SK-N-SH treated with all-trans-retinoic acid at 6 μM for 48 hours (cell line): Measurements from ENCODE around the gene EVI2B.
"Not testable (repeated sequence)": the region's sequence is repeated elsewhere in the genome, so short reads cannot be mapped to it uniquely, and the experiment has no call there.

ENCODE experiments used
- ATAC-seq: fragments of 200-7000 bp; cut with Tn5 transposase; 3 replicates; pipeline ENCODE4 v1.9.1; 2020; ENCODE audit warnings: mild to moderate bottlenecking, moderate library complexity
- ARNTL ChIP-seq: fragments of 450-650 bp; formaldehyde crosslinking; IDR thresholded peaks from 2 replicates; pipeline ENCODE4 v1.5.0; 2020; ENCODE audit warnings: low read depth, mild to moderate bottlenecking, moderate library complexity, borderline replicate concordance
- BACH2 ChIP-seq: fragments of 250-450 bp; sonication (Bioruptor Pico); IDR thresholded peaks from 2 replicates; pipeline ENCODE4 v1.9.0; 2021; ENCODE audit warnings: mild to moderate bottlenecking, borderline replicate concordance
- CSDC2 ChIP-seq: fragments of 250-450 bp; sonication (Bioruptor Pico); IDR thresholded peaks from 2 replicates; pipeline ENCODE4 v1.5.0; 2020; ENCODE audit warnings: mild to moderate bottlenecking, moderate library complexity
- ESRRG ChIP-seq: fragments of 250-450 bp; sonication (Bioruptor Pico); IDR thresholded peaks from 2 replicates; pipeline ENCODE4 v1.6.1; 2021; ENCODE audit warnings: mild to moderate bottlenecking
- GLIS3 ChIP-seq: fragments of 250-450 bp; sonication (Bioruptor Pico); IDR thresholded peaks from 2 replicates; pipeline ENCODE4 v1.5.0; 2020; ENCODE audit warnings: mild to moderate bottlenecking, moderate library complexity
- ISL1 ChIP-seq: fragments of 250-450 bp; sonication (Bioruptor Pico); IDR thresholded peaks from 2 replicates; pipeline ENCODE4 v2.1.2; 2022; ENCODE audit warnings: mild to moderate bottlenecking, moderate library complexity
- PPARA ChIP-seq: fragments of 250-450 bp; sonication (Bioruptor Pico); IDR thresholded peaks from 2 replicates; pipeline ENCODE4 v1.5.0; 2020; ENCODE audit warnings: mild to moderate bottlenecking, borderline replicate concordance
- RARB ChIP-seq: fragments of 250-450 bp; sonication (Bioruptor Pico); IDR thresholded peaks from 2 replicates; pipeline ENCODE4 v1.8.0; 2021; ENCODE audit warnings: mild to moderate bottlenecking, moderate library complexity
- SNAI2 ChIP-seq: fragments of 250-450 bp; sonication (Bioruptor Pico); IDR thresholded peaks from 2 replicates; pipeline ENCODE4 v1.5.0; 2020; ENCODE audit warnings: mild to moderate bottlenecking, moderate library complexity
- TOX ChIP-seq: fragments of 250-450 bp; sonication (Bioruptor Pico); IDR thresholded peaks from 2 replicates; pipeline ENCODE4 v1.8.0; 2021; ENCODE audit warnings: mild to moderate bottlenecking, moderate library complexity, borderline replicate concordance
- ZC3H10 ChIP-seq: fragments of 250-450 bp; sonication (Bioruptor Pico); IDR thresholded peaks from 2 replicates; pipeline ENCODE4 v1.5.1; 2021; ENCODE audit warnings: mild to moderate bottlenecking, moderate library complexity
- ZFP30 ChIP-seq: fragments of 450-650 bp; formaldehyde crosslinking; IDR thresholded peaks from 2 replicates; pipeline ENCODE4 v1.5.0; 2022; ENCODE audit warnings: mild to moderate bottlenecking, moderate library complexity
- ZNF565 ChIP-seq: fragments of 450-650 bp; formaldehyde crosslinking; conservative IDR thresholded peaks from 2 replicates; pipeline ENCODE4 v1.5.0; 2020; ENCODE audit warnings: low read depth, mild to moderate bottlenecking, moderate library complexity
- ZNF70 ChIP-seq: fragments of 450-650 bp; formaldehyde crosslinking; IDR thresholded peaks from 2 replicates; pipeline ENCODE4 v1.5.0; 2020; ENCODE audit warnings: mild to moderate bottlenecking, moderate library complexity
- ZNF8 ChIP-seq: fragments of 450-650 bp; formaldehyde crosslinking; IDR thresholded peaks from 2 replicates; pipeline ENCODE4 v1.5.0; 2020; ENCODE audit warnings: mild to moderate bottlenecking, moderate library complexity
- TF ChIP-seq, protein P1 (sequence below): fragments of 250-450 bp; sonication (Bioruptor Pico); IDR thresholded peaks from 2 replicates; pipeline ENCODE4 v1.5.1; 2020; ENCODE audit warnings: low read depth, mild to moderate bottlenecking, moderate library complexity
- TF ChIP-seq, protein P2 (sequence below): fragments of 250-450 bp; sonication (Bioruptor Pico); IDR thresholded peaks from 2 replicates; pipeline ENCODE4 v1.8.0; 2020; ENCODE audit warnings: mild to moderate bottlenecking, moderate library complexity, borderline replicate concordance
- TF ChIP-seq, protein P3 (sequence below): fragments of 250-450 bp; sonication (Bioruptor Pico); IDR thresholded peaks from 2 replicates; pipeline ENCODE4 v1.5.1; 2021; ENCODE audit warnings: mild to moderate bottlenecking, moderate library complexity
- TF ChIP-seq, protein P4 (sequence below): fragments of 250-450 bp; sonication (Bioruptor Pico); IDR thresholded peaks from 2 replicates; pipeline ENCODE4 v1.5.0; 2020; ENCODE audit warnings: mild to moderate bottlenecking, moderate library complexity
- TF ChIP-seq, protein P5 (sequence below): fragments of 250-450 bp; sonication (Bioruptor Pico); IDR thresholded peaks from 2 replicates; pipeline ENCODE4 v1.8.0; 2021; ENCODE audit warnings: low read depth, mild to moderate bottlenecking, moderate library complexity, borderline replicate concordance

The EVI2B gene

DNA sequence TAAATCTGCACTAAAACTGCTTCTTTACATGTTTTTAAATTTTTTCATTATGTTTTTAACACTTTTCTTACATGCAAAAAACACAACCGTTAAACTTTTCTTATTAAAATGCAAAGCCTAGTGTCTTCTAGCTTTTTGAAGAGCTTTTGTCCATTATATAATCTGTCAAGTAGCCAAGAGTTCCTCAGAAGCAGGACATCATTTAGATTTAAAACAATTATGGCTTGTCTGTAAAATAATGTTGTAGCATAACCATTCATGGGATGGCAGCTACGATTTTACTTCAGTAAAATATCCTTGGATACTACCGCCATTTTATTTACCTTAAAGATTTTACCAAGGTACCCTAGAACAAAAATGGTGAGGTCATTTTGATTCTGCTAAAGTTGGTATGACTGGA, 19.6 kb downstream of the EVI2B start (continued):
- TF ChIP-seq ZC3H10 (CRISPR knock-in tag) (no peak), ZNF565 (no peak), CSDC2 (no peak)
- TF ChIP-seq, protein P1, sequence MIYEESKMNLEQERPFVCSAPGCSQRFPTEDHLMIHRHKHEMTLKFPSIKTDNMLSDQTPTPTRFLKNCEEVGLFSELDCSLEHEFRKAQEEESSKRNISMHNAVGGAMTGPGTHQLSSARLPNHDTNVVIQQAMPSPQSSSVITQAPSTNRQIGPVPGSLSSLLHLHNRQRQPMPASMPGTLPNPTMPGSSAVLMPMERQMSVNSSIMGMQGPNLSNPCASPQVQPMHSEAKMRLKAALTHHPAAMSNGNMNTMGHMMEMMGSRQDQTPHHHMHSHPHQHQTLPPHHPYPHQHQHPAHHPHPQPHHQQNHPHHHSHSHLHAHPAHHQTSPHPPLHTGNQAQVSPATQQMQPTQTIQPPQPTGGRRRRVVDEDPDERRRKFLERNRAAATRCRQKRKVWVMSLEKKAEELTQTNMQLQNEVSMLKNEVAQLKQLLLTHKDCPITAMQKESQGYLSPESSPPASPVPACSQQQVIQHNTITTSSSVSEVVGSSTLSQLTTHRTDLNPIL: no peak

DNA sequence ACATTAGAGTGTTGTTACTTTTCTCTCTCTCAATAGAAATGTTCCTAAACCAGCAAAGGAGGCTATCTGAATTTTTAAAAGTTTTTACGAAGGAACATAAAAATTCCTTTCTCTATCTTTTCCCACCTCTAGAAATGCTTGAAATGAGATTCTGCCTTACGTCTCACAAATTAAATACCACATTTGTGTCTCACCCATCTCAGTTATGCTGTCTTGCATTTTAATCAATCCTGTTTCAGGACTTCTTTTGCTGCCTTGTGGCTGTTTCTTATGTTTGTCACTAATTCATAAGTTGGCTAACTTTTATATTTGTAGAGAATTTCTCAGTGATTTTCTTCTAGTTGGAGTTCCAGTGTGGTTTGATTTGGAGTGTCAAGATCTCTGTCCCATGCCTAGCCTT, 20.3 kb downstream of the EVI2B start:
- TF ChIP-seq ZC3H10 (CRISPR knock-in tag) (no peak), SNAI2 (CRISPR knock-in tag) (no peak), ARNTL (CRISPR knock-in tag) (no peak), PPARA (CRISPR knock-in tag) (no peak), ZNF8 (CRISPR knock-in tag) (no peak), ZNF70 (CRISPR knock-in tag) (no peak), ZNF565 (no peak), GLIS3 (CRISPR knock-in tag) (no peak), ZFP30 (no peak), CSDC2 (no peak)
- TF ChIP-seq, protein P2, sequence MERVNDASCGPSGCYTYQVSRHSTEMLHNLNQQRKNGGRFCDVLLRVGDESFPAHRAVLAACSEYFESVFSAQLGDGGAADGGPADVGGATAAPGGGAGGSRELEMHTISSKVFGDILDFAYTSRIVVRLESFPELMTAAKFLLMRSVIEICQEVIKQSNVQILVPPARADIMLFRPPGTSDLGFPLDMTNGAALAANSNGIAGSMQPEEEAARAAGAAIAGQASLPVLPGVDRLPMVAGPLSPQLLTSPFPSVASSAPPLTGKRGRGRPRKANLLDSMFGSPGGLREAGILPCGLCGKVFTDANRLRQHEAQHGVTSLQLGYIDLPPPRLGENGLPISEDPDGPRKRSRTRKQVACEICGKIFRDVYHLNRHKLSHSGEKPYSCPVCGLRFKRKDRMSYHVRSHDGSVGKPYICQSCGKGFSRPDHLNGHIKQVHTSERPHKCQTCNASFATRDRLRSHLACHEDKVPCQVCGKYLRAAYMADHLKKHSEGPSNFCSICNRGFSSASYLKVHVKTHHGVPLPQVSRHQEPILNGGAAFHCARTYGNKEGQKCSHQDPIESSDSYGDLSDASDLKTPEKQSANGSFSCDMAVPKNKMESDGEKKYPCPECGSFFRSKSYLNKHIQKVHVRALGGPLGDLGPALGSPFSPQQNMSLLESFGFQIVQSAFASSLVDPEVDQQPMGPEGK (CRISPR knock-in tag): no peak
- TF ChIP-seq, protein P3, sequence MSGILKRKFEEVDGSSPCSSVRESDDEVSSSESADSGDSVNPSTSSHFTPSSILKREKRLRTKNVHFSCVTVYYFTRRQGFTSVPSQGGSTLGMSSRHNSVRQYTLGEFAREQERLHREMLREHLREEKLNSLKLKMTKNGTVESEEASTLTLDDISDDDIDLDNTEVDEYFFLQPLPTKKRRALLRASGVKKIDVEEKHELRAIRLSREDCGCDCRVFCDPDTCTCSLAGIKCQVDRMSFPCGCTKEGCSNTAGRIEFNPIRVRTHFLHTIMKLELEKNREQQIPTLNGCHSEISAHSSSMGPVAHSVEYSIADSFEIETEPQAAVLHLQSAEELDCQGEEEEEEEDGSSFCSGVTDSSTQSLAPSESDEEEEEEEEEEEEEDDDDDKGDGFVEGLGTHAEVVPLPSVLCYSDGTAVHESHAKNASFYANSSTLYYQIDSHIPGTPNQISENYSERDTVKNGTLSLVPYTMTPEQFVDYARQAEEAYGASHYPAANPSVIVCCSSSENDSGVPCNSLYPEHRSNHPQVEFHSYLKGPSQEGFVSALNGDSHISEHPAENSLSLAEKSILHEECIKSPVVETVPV (CRISPR knock-in tag): no peak
- ATAC-seq: no peak; the same call in 2 of the 3 replicates

DNA sequence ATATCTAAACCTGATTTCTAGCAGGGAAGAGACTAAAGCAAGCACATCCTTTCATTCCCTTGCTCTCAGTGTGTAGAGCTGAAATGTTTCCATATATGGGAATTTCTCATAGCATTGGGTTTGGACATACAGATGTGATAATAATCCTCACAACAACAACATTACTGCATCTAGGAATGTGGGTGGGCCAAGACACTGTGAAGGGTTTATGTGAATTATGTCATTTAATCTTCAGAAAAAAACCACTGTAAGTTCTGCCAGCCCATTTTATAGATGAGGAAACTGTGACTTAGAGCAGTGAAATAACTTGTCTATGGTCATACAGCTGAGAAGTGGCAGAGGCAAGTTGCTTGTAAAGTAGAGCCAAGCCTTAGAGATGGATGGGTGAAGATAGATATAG, 22.0 kb downstream of the EVI2B start:
- TF ChIP-seq PPARA (CRISPR knock-in tag) (no peak), ESRRG (CRISPR knock-in tag) (no peak), SNAI2 (CRISPR knock-in tag) (no peak), BACH2 (CRISPR knock-in tag) (no peak), CSDC2 (no peak), ZC3H10 (CRISPR knock-in tag) (no peak), ISL1 (CRISPR knock-in tag) (no peak), TOX (CRISPR knock-in tag) (no peak), RARB (CRISPR knock-in tag) (no peak)
- TF ChIP-seq, protein P4, sequence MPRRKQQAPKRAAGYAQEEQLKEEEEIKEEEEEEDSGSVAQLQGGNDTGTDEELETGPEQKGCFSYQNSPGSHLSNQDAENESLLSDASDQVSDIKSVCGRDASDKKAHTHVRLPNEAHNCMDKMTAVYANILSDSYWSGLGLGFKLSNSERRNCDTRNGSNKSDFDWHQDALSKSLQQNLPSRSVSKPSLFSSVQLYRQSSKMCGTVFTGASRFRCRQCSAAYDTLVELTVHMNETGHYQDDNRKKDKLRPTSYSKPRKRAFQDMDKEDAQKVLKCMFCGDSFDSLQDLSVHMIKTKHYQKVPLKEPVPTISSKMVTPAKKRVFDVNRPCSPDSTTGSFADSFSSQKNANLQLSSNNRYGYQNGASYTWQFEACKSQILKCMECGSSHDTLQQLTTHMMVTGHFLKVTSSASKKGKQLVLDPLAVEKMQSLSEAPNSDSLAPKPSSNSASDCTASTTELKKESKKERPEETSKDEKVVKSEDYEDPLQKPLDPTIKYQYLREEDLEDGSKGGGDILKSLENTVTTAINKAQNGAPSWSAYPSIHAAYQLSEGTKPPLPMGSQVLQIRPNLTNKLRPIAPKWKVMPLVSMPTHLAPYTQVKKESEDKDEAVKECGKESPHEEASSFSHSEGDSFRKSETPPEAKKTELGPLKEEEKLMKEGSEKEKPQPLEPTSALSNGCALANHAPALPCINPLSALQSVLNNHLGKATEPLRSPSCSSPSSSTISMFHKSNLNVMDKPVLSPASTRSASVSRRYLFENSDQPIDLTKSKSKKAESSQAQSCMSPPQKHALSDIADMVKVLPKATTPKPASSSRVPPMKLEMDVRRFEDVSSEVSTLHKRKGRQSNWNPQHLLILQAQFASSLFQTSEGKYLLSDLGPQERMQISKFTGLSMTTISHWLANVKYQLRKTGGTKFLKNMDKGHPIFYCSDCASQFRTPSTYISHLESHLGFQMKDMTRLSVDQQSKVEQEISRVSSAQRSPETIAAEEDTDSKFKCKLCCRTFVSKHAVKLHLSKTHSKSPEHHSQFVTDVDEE (CRISPR knock-in tag): no peak
- ATAC-seq: no peak

DNA sequence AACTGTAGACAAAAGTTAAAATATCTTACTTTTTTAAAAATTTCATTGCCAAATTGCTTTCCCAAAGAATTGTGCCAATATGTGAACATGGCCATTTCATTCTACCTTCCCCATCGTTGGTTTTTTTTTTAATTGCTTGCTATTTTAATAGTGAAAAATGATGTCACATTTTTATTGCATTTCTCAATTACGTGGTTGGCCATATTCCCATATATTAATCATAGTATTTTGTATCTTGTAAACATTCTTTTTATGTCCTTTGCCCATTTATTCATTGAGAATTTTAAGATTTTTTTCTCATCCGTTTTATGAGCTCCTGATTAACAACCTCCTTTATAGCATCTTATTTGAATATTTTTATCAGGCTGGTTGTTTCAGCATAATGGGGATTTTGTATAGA, 24.1 kb downstream of the EVI2B start:
- ATAC-seq: no peak
- TF ChIP-seq ZNF8 (CRISPR knock-in tag): no peak
- no peak for TF ChIP-seq ZC3H10 (CRISPR knock-in tag)
- no peak for TF ChIP-seq ZFP30
- no peak for TF ChIP-seq PPARA (CRISPR knock-in tag)
- no peak for TF ChIP-seq CSDC2

DNA sequence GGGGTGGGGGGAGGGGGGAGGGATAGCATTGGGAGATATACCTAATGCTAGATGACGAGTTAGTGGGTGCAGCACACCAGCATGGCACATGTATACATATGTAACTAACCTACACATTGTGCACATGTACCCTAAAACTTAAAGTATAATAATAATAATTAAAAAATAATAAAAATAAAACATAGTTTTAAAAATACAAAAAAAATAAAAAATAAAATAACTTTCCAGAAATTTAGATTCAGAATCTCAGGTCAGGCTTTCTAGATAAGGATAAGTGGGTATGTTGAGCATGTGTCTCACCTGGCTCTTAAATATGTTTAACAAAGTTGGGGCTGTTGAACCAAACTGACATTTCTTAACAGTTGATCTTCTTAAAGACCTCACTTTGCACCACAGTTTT, 25.9 kb downstream of the EVI2B start:
- not testable (repeated sequence) for ATAC-seq

DNA sequence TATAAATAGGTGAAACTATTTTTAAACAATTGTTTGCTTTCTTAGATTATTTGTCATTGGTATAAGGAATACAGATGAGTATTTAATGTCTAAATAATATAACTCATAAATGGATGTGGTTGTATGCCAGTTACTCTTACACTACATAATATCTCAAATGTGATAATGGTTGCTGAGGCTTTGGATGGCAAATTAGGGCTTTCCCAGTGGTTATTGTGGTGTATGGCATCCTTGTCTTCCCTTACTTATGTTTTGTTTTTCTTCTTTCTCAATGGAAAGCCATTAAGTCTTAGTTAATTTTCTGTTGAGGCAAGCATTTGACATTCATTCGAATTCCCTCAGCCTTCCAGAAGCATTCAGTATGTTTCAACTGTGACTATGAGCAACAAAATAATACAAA, 27.3 kb downstream of the EVI2B start:
- ATAC-seq: no peak

More for the DNA sequence above, 27.3 kb downstream of the EVI2B start:
- TF ChIP-seq, protein P5, sequence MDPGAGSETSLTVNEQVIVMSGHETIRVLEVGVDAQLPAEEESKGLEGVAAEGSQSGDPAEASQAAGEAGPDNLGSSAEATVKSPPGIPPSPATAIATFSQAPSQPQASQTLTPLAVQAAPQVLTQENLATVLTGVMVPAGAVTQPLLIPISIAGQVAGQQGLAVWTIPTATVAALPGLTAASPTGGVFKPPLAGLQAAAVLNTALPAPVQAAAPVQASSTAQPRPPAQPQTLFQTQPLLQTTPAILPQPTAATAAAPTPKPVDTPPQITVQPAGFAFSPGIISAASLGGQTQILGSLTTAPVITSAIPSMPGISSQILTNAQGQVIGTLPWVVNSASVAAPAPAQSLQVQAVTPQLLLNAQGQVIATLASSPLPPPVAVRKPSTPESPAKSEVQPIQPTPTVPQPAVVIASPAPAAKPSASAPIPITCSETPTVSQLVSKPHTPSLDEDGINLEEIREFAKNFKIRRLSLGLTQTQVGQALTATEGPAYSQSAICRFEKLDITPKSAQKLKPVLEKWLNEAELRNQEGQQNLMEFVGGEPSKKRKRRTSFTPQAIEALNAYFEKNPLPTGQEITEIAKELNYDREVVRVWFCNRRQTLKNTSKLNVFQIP: no peak
- TF ChIP-seq ZNF70 (CRISPR knock-in tag) (no peak), PPARA (CRISPR knock-in tag) (no peak), ZNF8 (CRISPR knock-in tag) (no peak)
- TF ChIP-seq, protein P4 (CRISPR knock-in tag): no peak
